Adrenal gland (tissue), 12 donors: Measurements from ENCODE around the gene KLHL21. TPM values are rescaled to one million over a fixed set of nuclear protein-coding genes. Genes with fewer than 3 reads are reported as not detected.

Source experiments
- DNase-seq, 7 donors: peaks; one replicate each; pipeline ENCODE4 v3.0.0-alpha.2; 2019 to 2020
- H3K27ac ChIP-seq, 5 donors: fragments of 200-600 bp; sonication (generic) in 4 of 5; 1 replicate in 3 of 5; 2 replicates in 2 of 5; pipeline versions ENCODE4 v1.5.1 to v1.8.0; 2016 to 2020; ENCODE audit warnings: mild to moderate bottlenecking in 1 of 5
- H3K27me3 ChIP-seq: fragments of 200-600 bp; 2 replicates; pipeline ENCODE4 v1.8.0; 2021
- H3K36me3 ChIP-seq, 2 donors: fragments of 200-600 bp; replicated peaks in 1 of 2; 1 replicate in 1 of 2; 2 replicates in 1 of 2; pipeline versions ENCODE4 v1.5.1 to v1.8.0; 2018 to 2022
- H3K4me1 ChIP-seq, 2 donors: fragments of 200-600 bp; replicated peaks in 1 of 2; 1 replicate in 1 of 2; 2 replicates in 1 of 2; pipeline versions ENCODE4 v1.5.1 to v1.8.0; 2018 to 2021
- H3K4me3 ChIP-seq, 4 donors: fragments of 200-600 bp; sonication (generic) in 3 of 4; one replicate each; pipeline ENCODE4 v1.5.1; 2016 to 2018
- H3K9me3 ChIP-seq, 3 donors: fragments of 200-600 bp; sonication (generic) in 1 of 3; replicated peaks in 1 of 3; 1 replicate in 2 of 3; 2 replicates in 1 of 3; pipeline versions ENCODE4 v1.5.1 to v1.8.0; 2016 to 2021
- POLR2A ChIP-seq, 2 donors: fragments of 450-650 bp; IDR thresholded peaks; one replicate each; pipeline ENCODE4 v1.6.1; 2017; ENCODE audit warnings: antibody characterized with exemption in 2 of 2, mild to moderate bottlenecking in 2 of 2, moderate library complexity in 1 of 2
- WGBS, 4 donors: extraction: QIAGEN DNeasy Blood & Tissue Kit in 2 of 4; methylation state at CpG; one replicate each; pipeline versions ENCODE4 v1.1.5 to v1.1.7; 2013 to 2017; 5-methylcytosine and 5-hydroxymethylcytosine counted together
- intact Hi-C, 2 donors: fragments of 100-400 bp; cut with DNase I; formaldehyde crosslinking; loops; one replicate each; pipeline versions ENCODE4 v1.14.1 to v1.15.0; 2022 to 2023
- polyA plus RNA-seq, 3 donors: library from polyadenylated mRNA; stranded (reverse); fragments of 200-250 nt in 2 of 3; fragments of 350-450 nt in 1 of 3; fragmentation: Illumina TruSeq in 1 of 3; extraction: RNeasy Lipid Tissue Mini Kit (QIAGEN cat#74804) in 1 of 3; gene quantifications; one replicate each; pipeline ENCODE4 v1.2.3, GENCODE V29; 2013 to 2014
- total RNA-seq, 9 donors: library from RNA; depleted of rRNA in 4 of 9; stranded (reverse); fragments of >200 nt in 4 of 9; fragments of 120-200 nt in 1 of 9; fragmentation: NEBNext Ultra II Directional in 1 of 9; extraction: Animal tissue kit (Norgen Biotek cat#: 25700) in 1 of 9; gene quantifications; one replicate each; pipeline versions ENCODE4 v1.1.0 to v1.2.4, GENCODE V29; 2013 to 2023
- TF ChIP-seq, protein P1 (sequence below), 6 experiments: fragments of 450-650 bp in 4 of 6; fragments of 200-600 bp in 2 of 6; sonication (generic) in 1 of 6; IDR thresholded peaks; 1 replicate in 5 of 6; 2 replicates in 1 of 6; pipeline versions ENCODE4 v1.5.1 to v1.8.0; 2016 to 2021; ENCODE audit warnings: antibody characterized with exemption in 6 of 6, mild to moderate bottlenecking in 2 of 6, moderate library complexity in 1 of 6
- donor health status: healthy with polysubstance abuse.
- donor health status: Bipolar disorder and iron deficiency.
- donor health status: DM: yes; HTN: yes; CAD: no.
- donor health status: DM: no; HTN: no; CAD: no.
- donor health status: DM: no; HTN: no; CAD: no.
- donor health status: DM: yes; HTN: yes; CAD: no.

Gene KLHL21
- total and polyA plus RNA-seq, 12 donors: 11.7 to 108 (median 35.9) TPM

DNA sequence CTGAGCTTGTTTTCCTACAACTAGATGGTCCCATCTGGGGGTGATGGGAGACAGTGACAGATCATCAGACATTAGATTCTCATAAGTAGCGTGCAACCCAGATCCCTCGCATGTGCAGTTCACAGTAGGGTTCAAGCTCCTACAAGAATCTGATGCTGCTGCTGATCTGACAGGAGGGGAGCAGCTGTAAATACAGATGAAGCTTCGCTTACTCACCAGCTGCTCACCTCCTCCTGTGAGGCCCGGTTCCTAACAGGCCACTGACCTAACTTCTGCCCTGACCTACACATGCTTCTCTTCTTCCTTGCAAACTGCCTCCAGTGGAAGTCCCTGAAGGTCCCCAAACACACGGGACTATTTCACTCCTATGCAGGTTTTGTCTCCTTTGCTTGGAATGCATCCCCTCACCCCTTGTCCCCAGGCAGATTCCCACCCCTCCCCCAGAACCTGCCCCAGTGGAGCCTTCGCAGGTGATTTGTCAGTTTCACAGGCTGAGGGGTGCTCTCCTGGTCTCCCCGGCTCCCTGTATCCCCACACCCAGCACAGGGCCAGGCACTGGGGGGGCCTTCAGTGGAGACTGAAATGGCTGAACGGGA, 28.5 kb downstream of the KLHL21 start:
- intact Hi-C loops: no loop called here
- no peaks in the 10 kb centered on the region for H3K27me3 ChIP-seq
- 77 to 85% (median 80%) methylated on average over 8 of the region's 8 CpGs for WGBS, 4 donors
- no peaks in the 10 kb centered on the region for H3K36me3 ChIP-seq
- TF ChIP-seq POLR2A (IDR thresholded peaks at IDR 0.05): no peak
- TF ChIP-seq, protein P1, sequence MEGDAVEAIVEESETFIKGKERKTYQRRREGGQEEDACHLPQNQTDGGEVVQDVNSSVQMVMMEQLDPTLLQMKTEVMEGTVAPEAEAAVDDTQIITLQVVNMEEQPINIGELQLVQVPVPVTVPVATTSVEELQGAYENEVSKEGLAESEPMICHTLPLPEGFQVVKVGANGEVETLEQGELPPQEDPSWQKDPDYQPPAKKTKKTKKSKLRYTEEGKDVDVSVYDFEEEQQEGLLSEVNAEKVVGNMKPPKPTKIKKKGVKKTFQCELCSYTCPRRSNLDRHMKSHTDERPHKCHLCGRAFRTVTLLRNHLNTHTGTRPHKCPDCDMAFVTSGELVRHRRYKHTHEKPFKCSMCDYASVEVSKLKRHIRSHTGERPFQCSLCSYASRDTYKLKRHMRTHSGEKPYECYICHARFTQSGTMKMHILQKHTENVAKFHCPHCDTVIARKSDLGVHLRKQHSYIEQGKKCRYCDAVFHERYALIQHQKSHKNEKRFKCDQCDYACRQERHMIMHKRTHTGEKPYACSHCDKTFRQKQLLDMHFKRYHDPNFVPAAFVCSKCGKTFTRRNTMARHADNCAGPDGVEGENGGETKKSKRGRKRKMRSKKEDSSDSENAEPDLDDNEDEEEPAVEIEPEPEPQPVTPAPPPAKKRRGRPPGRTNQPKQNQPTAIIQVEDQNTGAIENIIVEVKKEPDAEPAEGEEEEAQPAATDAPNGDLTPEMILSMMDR (IDR thresholded peaks at IDR 0.05): no peak
- H3K27ac ChIP-seq: no peak overlapping the region
- H3K4me3 ChIP-seq: no peak overlapping the region
- H3K9me3 ChIP-seq: no peaks in the 10 kb centered on the region
- H3K4me1 ChIP-seq: peaks cover under 1 to 2% of the 10 kb centered on the region in 2 donors
- no peak for DNase-seq

DNA sequence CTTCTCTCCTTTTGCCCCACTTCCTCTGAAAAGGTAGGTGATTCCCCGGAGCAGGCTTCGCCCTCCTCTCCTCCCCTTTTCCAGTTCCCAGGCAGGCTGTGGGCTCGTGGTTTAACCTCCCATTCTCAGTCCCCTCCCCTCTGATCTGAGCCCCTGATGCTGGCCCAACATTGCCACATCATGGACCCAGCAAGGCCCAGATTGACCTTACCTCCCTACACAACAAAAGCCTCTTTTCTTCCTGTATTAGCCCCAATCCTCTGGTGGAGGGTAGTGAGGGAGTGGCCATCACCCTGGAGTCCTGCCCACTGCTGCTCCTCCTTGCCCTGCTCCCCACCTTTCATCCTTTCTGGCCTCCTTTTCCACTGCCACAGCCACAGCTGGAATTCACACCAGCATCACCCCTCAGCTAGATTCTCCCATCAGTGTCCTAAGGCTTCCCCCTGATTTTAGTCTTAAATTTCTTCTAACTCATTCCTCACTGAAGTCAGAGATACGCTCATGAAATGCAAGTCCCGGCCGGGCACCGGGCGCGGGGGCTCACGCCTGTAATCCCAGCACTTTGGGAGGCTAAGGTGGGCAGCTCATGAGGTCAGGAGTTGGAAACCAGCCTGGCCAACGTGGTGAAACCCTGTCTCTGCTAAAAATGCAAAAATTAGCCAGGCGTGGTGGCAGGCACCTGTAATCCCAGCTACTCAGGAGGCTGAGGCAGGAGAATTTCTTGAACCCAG, 29.9 kb downstream of the KLHL21 start:
- H3K36me3 ChIP-seq: no peaks in the 10 kb centered on the region
- no peak for TF ChIP-seq POLR2A (IDR thresholded peaks at IDR 0.05)
- H3K27ac ChIP-seq: no peak overlapping the region
- WGBS, 4 donors: 69 to 86% (median 72%) methylated on average over 12 of the region's 12 CpGs
- no peaks in the 10 kb centered on the region for H3K4me1 ChIP-seq
- no peak for DNase-seq
- H3K4me3 ChIP-seq: no peak overlapping the region
- intact Hi-C loops: no loop called here
- H3K27me3 ChIP-seq: no peaks in the 10 kb centered on the region
- H3K9me3 ChIP-seq: no peaks in the 10 kb centered on the region

GRCh38 chr1:6570987-6571386, 31.7 kb downstream of the KLHL21 start:
- H3K4me3 ChIP-seq: no peak overlapping the region
- no peaks in the 10 kb centered on the region for H3K27me3 ChIP-seq
- H3K4me1 ChIP-seq: no peaks in the 10 kb centered on the region
- no peak for TF ChIP-seq POLR2A (IDR thresholded peaks at IDR 0.05)
- TF ChIP-seq, protein P1 (IDR thresholded peaks at IDR 0.05): no peak
- intact Hi-C loops: no loop called here
- no peaks in the 10 kb centered on the region for H3K36me3 ChIP-seq
- H3K9me3 ChIP-seq: no peaks in the 10 kb centered on the region
- no peak overlapping the region for H3K27ac ChIP-seq
- 0 to 82% (median 61%) methylated on average over 1 to 5 of the region's 5 CpGs for WGBS, 4 donors
- DNase-seq: no peak

DNA sequence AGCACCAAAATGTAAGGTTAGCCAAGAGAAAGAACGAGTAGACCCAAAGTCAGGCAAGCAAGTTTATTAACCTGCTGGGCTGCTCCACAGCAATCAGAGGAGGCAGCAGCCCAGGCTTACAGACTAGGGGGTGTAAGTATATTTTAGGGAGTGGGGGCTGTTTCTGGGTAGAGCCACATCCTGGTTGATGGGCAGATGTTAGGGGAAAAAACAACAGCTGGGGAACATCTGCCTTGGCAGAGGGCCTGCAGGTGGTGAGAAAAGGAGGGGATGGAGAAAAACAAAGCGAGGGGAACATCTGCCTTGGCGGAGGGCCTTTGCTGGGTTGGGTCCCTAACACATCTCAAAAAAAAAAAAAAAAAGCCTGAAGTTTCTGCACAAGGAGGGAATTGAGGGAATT, 32.6 kb downstream of the KLHL21 start:
- H3K4me3 ChIP-seq: no peak overlapping the region
- H3K27me3 ChIP-seq: no peaks in the 10 kb centered on the region
- TF ChIP-seq POLR2A (IDR thresholded peaks at IDR 0.05): no peak
- TF ChIP-seq, protein P1 (IDR thresholded peaks at IDR 0.05): no peak
- no peaks in the 10 kb centered on the region for H3K36me3 ChIP-seq
- no peaks in the 10 kb centered on the region for H3K4me1 ChIP-seq
- no peaks in the 10 kb centered on the region for H3K9me3 ChIP-seq
- intact Hi-C loops: no loop called here
- 80 to 85% (median 82%) methylated on average over 3 of the region's 3 CpGs for WGBS, 4 donors
- H3K27ac ChIP-seq: no peak overlapping the region
- DNase-seq: no peak
